GM21528 (cell line): ENCODE data around the gene SHROOM1.

Experiments used
- ATAC-seq: cut with Tn5 transposase; IDR thresholded peaks from one replicate; pipeline ENCODE4 v1.9.1; 2021; ENCODE audit warnings: mild to moderate bottlenecking, moderate library complexity; ENCODE audit not compliant: unreplicated experiment, low FRiP score

The SHROOM1 gene

DNA sequence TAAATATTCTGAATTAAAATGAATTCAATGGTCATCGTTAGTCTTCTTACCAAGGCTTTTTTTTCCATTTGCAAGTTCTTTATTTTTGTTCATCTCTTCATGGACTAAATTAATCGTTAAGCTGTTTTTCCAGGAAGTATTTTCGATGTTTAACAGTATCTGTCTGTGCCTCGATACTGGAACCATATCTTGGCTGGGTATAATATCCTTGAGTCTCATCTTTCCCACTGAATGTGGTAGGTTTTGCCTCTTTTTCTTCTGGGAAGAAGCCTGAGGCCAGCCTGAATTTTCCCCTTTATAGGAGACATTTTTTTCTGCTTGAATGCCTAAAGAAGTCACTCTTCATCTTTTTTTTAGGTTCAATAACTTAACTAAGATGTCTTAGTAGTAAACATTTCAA, 49.4 kb downstream of the SHROOM1 start:
- ATAC-seq = no peak

DNA sequence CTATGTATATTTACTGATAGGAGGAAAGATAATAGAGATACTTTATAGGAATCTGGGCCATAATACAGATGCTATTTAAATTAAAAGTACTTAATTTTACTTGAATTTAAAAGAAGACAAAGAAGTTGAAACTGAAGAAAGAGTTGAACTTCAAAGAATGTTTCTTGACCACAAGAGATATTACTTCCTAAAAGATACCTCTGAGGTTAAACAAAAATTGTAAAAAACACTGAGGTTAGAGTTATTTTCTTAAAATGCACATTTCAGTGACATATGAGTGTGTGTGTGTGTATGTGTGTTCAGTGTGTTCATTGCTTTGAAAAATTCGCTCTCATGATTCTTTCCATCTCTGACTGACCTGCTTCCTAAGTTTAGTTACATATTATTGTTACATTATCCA, 49.9 kb downstream of the SHROOM1 start:
- ATAC-seq = no peak

DNA sequence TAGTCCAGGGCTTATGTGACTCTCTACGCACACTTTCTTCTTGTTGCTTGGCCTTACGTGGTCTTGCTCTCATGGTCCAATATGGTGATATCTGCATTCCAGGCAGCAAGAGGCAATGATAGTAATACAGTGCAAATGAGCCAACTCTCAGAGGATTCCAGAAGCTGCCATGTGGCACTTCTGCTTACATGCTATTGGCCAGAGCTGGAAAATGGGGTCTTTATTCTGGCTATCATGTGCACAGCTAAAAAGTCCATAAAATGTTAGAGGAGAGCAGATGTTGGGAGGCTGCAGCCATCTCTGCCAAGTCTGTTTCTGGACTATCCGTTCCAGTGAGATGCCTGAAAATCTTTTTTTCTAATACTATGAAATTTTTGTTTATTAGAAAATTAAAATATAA, 50.5 kb downstream of the SHROOM1 start:
- no peak for ATAC-seq

DNA sequence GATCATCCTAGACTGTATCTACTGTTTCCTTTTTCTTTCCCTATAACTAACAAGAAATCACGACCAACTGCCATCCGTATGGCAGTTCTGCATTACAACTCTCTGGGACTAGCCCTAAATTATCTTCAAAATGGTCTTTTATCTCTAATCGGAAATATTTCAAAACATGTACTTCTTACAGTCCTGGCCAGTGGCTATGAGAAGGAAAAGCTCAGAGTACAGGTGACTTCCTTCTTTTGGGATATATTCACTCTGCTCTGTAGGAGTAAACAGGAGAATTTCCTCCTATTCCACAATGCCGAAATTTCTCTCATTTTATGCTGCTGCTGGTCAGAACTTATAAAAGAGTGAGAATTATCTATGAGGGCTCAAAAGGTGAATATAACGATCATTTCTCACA, 51.6 kb downstream of the SHROOM1 start:
- no peak for ATAC-seq

DNA sequence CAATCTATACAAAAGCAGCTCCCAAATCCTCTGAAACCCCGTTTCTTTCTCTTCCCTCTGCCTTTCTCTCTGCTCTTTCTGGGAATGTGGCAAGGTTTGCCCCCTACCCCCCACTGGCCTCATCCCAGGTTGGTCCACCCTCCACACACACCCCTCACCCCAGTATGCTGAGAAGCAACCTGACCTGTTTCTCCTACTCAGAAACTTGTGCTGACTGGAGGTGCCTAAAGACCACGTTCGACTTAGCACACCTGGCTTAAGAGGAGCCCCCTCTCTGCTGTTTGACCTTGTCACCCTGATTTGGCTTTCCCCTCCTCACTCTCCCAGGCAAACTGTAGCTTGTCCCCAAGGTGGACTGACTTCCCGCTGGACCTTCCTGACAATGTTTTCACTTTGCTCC, 52.3 kb downstream of the SHROOM1 start:
- ATAC-seq = no peak

DNA sequence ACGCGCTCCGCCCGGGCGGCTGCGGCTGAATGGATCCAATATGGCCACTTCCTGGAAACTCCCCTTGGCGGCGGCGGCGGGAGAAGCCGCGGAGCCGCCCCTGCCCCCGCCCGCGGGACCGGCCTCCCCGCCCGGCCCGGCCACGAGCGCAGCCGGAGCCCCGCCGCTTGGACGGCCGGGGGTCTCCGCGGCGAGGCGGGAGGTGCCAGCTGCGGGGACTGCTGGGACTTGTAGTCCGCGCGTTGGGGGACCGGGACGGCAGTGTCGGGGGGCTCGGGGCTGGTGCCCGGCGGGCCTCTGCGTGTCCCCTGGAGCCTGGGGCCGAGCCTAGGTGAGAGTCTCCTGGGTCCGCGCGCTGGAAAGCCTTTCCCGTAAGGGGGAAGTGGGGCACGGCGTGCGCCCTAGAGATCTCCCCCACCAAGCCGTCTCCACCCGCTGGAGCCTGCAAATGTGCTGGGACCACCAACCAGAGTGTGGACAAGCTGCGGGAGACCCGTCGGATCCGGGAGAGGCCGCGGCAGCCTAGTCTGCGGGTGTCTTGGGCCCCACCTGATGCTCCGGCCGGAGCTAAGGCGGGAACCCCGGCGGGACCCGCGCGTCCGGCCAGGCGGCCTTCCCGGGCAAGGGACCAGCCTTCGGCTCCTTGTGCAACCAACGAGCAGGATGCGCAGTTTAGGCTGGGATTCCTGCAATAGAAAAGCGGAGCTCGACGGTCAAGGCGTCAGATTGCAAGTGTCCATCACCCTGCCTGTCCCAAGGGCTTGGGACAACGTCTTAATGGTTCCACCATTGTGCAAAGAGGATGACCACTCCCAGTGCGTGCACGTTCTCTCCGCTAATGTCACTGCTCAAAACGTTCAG, 53.0 kb downstream of the SHROOM1 start, which contains the start of gene SEPTIN8:
SEPTIN8 (minus strand) TSS at position 31 of the 861 bp plus-strand sequence. CDS start 102 bp downstream, outside the sequence.
- ATAC-seq = peak; percentile 62

DNA sequence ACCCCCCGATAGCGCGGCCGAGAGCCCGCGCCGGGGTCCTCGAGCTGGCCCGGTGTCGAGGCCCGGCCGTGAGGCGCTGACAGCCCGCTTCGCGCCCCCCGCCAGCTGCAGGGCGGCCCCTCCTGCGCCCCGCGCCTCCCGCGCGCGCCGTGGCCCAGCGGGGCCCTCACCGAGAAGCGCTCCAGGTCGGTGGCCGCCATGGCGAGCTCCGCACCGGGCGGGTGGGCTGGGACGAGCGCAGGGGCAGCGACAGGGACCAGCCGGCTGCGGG, 53.6 kb downstream of the SHROOM1 start:
- no peak for ATAC-seq

DNA sequence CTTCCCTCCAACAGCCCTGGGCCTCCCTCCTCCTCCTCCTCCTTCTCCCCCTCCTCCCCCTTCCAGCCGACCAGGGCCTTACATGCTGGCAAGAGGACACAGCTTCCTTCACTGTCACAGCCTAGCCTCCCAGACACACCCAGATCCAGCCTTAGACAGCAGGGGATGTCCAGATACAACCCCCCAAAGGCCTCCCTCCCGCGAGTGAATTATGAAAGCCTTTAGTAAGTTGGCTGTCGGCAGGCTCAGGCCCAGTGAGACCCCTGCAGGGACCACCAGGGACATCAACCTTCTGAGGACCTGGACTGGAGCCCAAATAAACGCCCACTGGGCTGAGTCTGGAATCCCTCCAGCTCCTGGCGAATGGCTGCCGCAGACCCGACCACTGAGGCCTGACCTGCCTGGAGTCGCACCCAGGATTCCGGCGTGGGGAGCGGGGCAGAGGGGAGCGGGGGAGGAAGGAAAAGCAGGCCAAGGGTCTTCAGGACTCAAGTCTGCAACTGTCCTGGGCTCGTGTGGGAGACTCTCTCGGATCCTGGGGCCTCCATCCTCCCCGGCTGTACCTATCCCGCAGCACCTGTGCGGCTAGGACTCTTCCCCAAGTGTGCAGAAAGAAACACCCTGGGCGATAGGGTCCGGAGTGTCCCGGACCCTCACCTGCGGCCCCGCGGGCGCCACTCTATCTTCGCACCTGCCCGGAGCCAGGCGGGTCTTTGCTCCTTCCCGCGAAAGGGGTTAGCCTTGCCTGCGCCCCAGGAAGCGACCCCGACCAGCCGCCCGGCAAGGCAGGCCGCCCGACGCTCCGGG, 54.1 kb downstream of the SHROOM1 start:
- peak; percentile 20 for ATAC-seq

DNA sequence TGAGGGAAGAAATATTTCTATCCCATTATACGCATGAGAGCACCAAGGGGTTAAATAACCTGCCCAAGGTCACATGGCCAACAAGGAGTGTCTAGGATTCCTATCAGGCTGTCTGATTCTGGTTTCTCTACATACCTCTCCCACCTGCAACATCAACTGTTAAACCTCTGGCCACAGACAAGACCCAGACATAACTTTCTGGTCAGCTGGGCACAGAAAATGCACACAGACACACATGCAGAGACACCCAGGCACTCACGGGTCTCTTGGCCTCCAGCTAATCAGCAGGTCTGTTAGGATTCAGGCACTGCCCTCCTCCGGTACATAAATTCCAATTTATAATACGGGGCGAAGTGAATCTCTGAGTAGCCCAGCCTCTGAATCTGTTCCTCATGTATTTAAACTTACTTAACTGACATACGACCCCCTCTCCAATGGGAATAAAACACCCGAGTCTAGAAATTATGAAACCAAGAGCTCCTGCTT, 54.9 kb downstream of the SHROOM1 start:
- ATAC-seq = no peak

DNA sequence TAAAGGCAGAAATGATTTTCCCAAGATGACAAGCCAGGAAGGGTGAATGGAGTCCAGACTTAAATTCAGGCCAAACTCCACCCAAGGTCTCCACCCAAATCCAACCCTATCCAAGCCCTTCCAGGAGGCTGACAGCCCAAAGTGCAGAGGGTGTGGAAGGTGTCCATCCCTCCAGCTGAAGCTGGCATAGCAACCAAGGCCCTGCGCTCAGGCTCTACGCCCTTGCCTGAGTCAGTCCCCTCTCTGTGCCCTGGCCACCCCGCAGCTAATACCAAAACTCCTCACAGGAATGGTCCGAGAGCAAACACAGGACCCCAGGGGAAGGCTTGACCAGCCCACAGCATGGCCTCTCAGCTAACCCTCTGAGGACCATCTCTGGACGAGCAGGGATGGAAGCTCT, 55.6 kb downstream of the SHROOM1 start:
- no peak for ATAC-seq

DNA sequence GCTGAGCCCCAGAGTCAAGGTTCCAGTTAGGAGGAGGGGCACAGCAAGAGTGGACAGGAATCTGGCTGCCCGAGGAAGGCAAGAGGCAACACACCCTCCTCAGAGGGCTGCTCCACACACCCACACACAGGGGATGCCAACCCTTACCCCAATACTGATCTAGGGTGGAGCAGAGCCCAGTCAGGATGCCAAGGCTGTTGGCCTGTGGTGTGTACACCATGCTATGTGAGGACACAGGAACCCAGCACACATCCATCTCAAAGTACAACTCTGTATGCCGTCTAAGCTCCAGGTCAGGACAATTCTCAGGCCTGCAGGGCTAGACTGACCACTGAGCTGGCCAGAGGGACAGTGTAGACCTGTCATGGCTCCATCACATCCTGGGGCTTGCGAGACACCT, 56.0 kb downstream of the SHROOM1 start:
- no peak for ATAC-seq

DNA sequence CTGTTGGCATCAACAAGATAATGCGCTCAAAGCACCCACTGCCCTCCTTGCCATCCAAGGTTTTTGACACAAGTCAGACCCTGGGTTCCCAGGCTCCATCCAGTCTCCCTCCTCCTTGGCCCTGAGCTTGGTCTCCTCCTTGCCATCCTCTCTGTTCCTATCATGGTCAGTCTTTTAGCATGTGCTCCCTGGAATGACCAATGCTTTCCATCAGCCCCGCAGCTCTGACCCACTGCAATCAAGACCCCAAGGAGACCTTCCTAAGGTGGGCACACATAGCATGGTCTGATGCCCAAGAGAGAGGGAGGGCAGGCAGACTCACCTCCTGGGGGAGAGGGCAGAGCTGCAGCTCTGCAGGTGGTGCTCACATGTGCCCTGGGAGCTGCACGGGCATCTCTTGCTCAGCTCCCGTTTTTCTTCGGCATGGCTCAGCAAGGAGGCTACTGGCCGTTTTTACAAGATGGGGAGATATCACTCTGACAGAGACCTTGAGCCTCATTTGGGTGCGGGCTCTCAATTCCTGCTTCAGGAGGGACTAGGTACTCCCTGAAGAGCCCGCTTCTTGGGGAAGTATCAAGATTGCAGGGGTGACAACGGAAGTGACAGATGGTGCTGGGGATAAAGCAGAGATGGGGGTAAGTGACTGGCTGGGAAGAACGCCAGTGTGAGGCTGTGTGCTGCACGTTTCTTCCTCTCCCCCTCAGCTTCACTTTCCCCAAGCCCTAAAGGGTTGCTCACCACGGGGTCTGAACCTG, 56.7 kb downstream of the SHROOM1 start:
- ATAC-seq = no peak

DNA sequence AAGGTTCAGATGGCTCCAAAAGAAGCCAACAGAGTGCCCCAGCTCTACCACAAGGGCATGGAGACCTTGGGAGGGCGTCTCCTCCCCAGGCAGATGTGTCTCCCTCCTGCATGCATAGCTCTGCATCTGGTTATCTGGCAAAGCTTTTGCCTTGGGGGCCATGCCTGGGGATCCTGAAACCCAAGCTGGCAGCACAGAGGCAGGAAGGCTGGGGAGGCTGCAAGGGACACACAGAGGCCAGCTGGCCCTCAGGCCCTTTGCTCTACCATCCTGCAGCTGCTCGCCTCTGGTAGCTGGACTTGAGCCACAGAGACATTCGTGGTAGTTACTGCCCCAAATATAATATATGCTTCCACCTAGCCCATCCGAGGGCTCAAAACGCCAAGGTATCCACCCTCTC, 57.3 kb downstream of the SHROOM1 start:
- no peak for ATAC-seq

DNA sequence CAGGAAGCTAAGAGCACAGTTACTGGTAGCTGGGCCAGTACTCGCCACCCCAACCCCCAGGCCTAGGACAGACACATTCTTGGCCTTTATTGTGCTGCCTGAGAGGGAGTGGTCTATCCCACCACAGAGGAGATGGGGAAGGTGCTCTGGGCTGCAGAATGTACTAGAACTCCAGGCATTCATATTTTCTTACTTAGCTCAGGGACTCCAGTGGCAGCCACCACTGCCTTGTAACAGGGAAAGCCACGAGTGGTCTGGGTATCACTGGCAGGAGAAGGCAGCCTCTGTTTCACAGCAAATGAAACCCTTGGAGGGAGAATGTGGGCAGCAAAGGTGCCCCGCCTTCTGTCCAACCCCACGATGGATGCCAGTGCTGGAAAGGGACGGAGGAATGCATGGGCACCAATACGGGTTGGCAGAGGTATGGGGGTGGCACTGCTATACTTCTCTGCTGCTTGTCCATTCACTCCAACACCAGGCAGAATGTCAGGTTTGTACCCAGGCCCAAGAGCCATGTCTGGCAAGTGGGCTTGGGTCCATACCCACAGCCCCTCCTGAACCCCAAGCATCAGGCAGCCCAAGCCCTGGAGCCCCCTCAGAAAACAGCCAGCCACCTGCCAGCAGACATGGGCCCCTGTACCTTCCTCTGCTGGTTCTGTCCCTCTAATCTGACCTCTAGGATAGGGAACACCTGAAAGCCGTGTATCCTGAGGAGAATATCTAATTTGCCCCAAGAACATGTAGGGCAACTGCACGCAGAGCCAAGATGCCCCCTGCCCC, 58.0 kb downstream of the SHROOM1 start:
- ATAC-seq = no peak
